OCI-LY7 (cell line): ENCODE results near the gene B3GNT9. TPM values are rescaled to one million over a fixed set of nuclear protein-coding genes. Genes with fewer than 3 reads are reported as not detected.
A peak's percentile ranks its signal among the peaks of the same experiment; 100 is the strongest.

Experiments used
- BruUV-seq: library from RNA; stranded (reverse); fragments of 400-500 nt; replicated peaks from 2 replicates; lab custom pipeline; 2021; lab: Mats Ljungman, UMichigan
- CTCF ChIA-PET: fragments of 300-600 bp; sonication (Branson Sonifier 250); formaldehyde crosslinking; loops from one replicate; lab custom pipeline; 2022; ENCODE audit warnings: antibody characterized with exemption; ENCODE audit not compliant: unreplicated experiment; lab: Charles Lee
- POLR2A ChIA-PET: fragments of 300-600 bp; sonication (Branson Sonifier 250); formaldehyde crosslinking; loops from one replicate; lab custom pipeline; 2022; ENCODE audit warnings: antibody characterized with exemption; lab: Charles Lee
- DNase-seq: peaks from one replicate; pipeline ENCODE4 v3.0.0-alpha.2; 2015; ENCODE audit warnings: low spot score
- H2AFZ ChIP-seq: fragments of 200-600 bp; sonication (generic), shearing (Covaris generic); 2 replicates; pipeline ENCODE4 v1.6.1; 2014; ENCODE audit warnings: mild to moderate bottlenecking, antibody characterized with exemption, low read length, moderate library complexity
- H3K27ac ChIP-seq: fragments of 200-600 bp; sonication (generic); 2 replicates; pipeline ENCODE4 v1.5.1; 2014; ENCODE audit warnings: mixed run types, low read depth, mild to moderate bottlenecking, moderate library complexity, low read length, inconsistent platforms; ENCODE audit not compliant: poor library complexity, severe bottlenecking
- H3K36me3 ChIP-seq: fragments of 200-600 bp; sonication (generic); 2 replicates; pipeline ENCODE4 v1.6.1; 2014; ENCODE audit warnings: mild to moderate bottlenecking, antibody characterized with exemption, low read length, moderate library complexity, mixed read lengths; ENCODE audit not compliant: insufficient read depth
- H3K4me1 ChIP-seq: fragments of 200-600 bp; sonication (generic); 2 replicates; pipeline ENCODE4 v1.5.1; 2014; ENCODE audit warnings: mild to moderate bottlenecking, low read length; ENCODE audit not compliant: insufficient read depth, poor library complexity, severe bottlenecking
- H3K4me2 ChIP-seq: fragments of 200-600 bp; sonication (generic); 2 replicates; pipeline ENCODE4 v1.6.1; 2014; ENCODE audit warnings: mild to moderate bottlenecking, low read length
- H3K4me3 ChIP-seq: fragments of 200-600 bp; sonication (generic); 2 replicates; pipeline ENCODE4 v1.5.1; 2014; ENCODE audit warnings: mild to moderate bottlenecking, low read depth, low read length; ENCODE audit not compliant: poor library complexity, severe bottlenecking
- H3K79me2 ChIP-seq: fragments of 200-600 bp; sonication (generic); 2 replicates; pipeline ENCODE4 v1.6.1; 2016; ENCODE audit warnings: low read depth, mild to moderate bottlenecking, low read length, moderate library complexity, mixed read lengths; ENCODE audit not compliant: insufficient read depth
- H3K9me2 ChIP-seq: fragments of 200-600 bp; sonication (generic); 2 replicates; pipeline ENCODE4 v1.6.1; 2016; ENCODE audit warnings: mild to moderate bottlenecking, low read length, mixed read lengths; ENCODE audit not compliant: insufficient read depth
- H3K9me3 ChIP-seq: fragments of 200-600 bp; sonication (generic); 2 replicates; pipeline ENCODE4 v1.6.1; 2014; ENCODE audit warnings: mild to moderate bottlenecking, mixed run types, low read length, mixed read lengths
- H4K20me1 ChIP-seq: fragments of 200-600 bp; sonication (generic); 2 replicates; pipeline ENCODE4 v1.6.1; 2014; ENCODE audit warnings: mild to moderate bottlenecking, antibody characterized with exemption, low read length, moderate library complexity, mixed read lengths; ENCODE audit not compliant: insufficient read depth
- EZH2phosphoT487 ChIP-seq: fragments of 200-600 bp; sonication (generic); IDR thresholded peaks from 2 replicates; pipeline ENCODE4 v1.6.1; 2018; ENCODE audit warnings: low read depth, borderline replicate concordance, mild to moderate bottlenecking, mixed run types, antibody characterized with exemption, low read length, moderate library complexity, mixed read lengths
- intact Hi-C: fragments of 100-400 bp; cut with micrococcal nuclease; formaldehyde crosslinking; loops from one replicate; pipeline ENCODE4 v1.10.0; 2022; ENCODE audit not compliant: unreplicated experiment
- total RNA-seq, 2 experiments: library from RNA; depleted of rRNA in 1 of 2; stranded (reverse); fragments of >200 nt in 1 of 2; shearing (Covaris generic) in 1 of 2; gene quantifications; 2 replicates each; pipeline ENCODE4 v1.2.3, GENCODE V29; 2014 to 2022
- TF ChIP-seq, protein P1 (sequence below): fragments of 200-600 bp; sonication (generic); conservative IDR thresholded peaks from 2 replicates; pipeline ENCODE4 v1.5.1; 2014; ENCODE audit warnings: mild to moderate bottlenecking, antibody characterized with exemption, low read length, moderate library complexity, mixed read lengths

Gene B3GNT9
- total RNA-seq, 2 experiments from 2014 or later, result 1.1 to 2.7 TPM

DNA sequence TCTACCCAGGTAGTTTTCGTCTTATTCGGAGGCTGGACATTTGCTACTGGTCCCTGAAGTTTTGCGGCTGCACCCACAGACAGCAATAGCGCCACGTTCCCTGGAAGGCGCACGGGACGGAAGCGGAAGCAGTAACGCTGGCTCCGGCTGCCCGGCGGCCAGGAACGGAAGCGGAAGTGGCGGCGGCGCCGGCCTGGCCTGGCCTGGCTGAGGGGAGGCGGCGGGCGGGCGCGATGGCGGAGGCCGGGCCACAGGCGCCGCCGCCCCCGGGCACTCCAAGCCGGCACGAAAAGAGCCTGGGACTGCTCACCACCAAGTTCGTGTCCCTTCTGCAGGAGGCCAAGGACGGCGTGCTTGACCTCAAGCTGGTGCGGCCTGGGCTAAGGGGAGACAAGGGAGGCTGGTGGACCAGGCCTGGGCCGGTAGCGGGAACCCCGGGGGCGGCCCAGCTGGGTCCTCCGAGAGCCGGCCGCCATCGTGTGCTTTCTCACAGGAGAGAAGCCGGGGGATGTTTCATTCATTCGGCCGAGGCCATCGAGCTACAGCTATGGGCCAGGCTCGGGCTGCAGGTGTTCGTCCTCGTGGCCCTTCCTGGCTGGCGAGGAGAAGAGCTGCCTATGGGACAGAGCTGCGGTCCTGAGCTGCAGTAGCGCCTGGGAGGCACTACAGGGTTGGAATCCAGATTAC, 41.3 kb upstream of the B3GNT9 start, which contains the start of gene E2F4:
E2F4 (plus strand) TSS at position 161 of the 687 bp plus-strand sequence; CDS start at position 234, 73 bp downstream.
- DNase-seq, result peak; percentile 96
- Histone ChIP-seq H3K27ac (peak within 1 kb of the TSS; percentile 45), H2AFZ (peak within 1 kb of the TSS; percentile 57; the same call in 1 of the 2 replicates), H3K9me3 (no peaks in the 10 kb centered on the region), H4K20me1 (peaks cover 9% of the 10 kb centered on the region; the same call in 1 of the 2 replicates), H3K4me1 (peaks cover 19% of the 10 kb centered on the region), H3K9me2 (no peaks in the 10 kb centered on the region), H3K4me2 (peak within 1 kb of the TSS; percentile 86), H3K4me3 (peak within 1 kb of the TSS; percentile 98), H3K36me3 (peaks cover 50% of the 10 kb centered on the region), H3K79me2 (peaks cover 22% of the 10 kb centered on the region)
- ChIA-PET CTCF (interaction anchor here (0.6 to 1.0 kb wide), 3 partner anchors 35 to 261 kb away, joined by 3 read pairs; partner anchors contain the start of gene TMEM208), POLR2A (interaction anchor here (0.5 to 1.5 kb wide), 4 partner anchors 35 to 73 kb away, joined by 3 to 7 read pairs (median 3); partner anchors contain the start of gene TMEM208)
- no peak for TF ChIP-seq EZH2phosphoT487
- TF ChIP-seq, protein P1, sequence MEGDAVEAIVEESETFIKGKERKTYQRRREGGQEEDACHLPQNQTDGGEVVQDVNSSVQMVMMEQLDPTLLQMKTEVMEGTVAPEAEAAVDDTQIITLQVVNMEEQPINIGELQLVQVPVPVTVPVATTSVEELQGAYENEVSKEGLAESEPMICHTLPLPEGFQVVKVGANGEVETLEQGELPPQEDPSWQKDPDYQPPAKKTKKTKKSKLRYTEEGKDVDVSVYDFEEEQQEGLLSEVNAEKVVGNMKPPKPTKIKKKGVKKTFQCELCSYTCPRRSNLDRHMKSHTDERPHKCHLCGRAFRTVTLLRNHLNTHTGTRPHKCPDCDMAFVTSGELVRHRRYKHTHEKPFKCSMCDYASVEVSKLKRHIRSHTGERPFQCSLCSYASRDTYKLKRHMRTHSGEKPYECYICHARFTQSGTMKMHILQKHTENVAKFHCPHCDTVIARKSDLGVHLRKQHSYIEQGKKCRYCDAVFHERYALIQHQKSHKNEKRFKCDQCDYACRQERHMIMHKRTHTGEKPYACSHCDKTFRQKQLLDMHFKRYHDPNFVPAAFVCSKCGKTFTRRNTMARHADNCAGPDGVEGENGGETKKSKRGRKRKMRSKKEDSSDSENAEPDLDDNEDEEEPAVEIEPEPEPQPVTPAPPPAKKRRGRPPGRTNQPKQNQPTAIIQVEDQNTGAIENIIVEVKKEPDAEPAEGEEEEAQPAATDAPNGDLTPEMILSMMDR, result no peak
- intact Hi-C loops, result loop anchor here (2.0 kb wide), 2 partner anchors 35 to 55 kb away; partner anchors contain the start of genes FHOD1 and TMEM208
- BruUV-seq, result TSS peak; percentile 82

DNA sequence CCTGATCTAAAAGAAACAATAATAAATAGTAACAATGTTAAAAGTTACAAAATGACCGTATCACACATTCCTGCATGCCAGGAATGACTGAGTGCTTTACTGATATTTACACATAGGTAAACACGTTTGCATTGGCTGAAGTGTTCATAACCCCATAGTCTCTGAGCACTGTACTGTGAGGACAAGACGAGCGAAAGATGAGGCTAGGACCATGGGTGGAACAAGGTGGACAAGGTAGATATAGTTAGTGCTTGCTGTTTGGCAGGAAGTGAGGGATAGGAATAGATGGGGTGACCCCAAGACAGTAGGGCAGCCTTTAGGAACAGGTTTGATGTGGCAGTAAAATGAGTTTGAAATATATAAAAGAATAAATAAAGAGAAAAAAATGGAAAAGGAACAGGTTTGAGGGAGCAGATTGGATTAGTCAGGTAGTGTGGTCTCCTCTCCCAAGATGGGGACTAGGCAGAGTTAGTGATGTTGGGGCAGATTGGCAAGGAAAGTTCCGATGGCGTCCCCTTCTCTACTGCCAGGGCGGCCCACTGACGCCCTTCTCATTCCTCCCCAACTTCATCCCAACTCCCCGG, 40.7 kb upstream of the B3GNT9 start:
- BruUV-seq, result no TSS peak
- POLR2A ChIA-PET, result interaction anchor here (1.5 kb wide), 1 partner anchor 53 kb away, joined by 3 read pairs; no protein-coding TSS in a partner anchor

More for the DNA sequence above, 40.7 kb upstream of the B3GNT9 start:
- intact Hi-C loops, result no loop called here
- Histone ChIP-seq H3K36me3 (peaks cover 43% of the 10 kb centered on the region), H4K20me1 (peaks cover 9% of the 10 kb centered on the region; the same call in 1 of the 2 replicates), H2AFZ (peak overlapping the region; percentile 57; the same call in 1 of the 2 replicates), H3K79me2 (peaks cover 22% of the 10 kb centered on the region), H3K4me1 (peaks cover 19% of the 10 kb centered on the region), H3K27ac (no peak overlapping the region), H3K9me3 (no peaks in the 10 kb centered on the region), H3K4me3 (peak overlapping the region; percentile 98), H3K4me2 (peak overlapping the region; percentile 55), H3K9me2 (no peaks in the 10 kb centered on the region)
- CTCF ChIA-PET, result no interaction called here
- TF ChIP-seq, protein P1, result no peak
- no peak for TF ChIP-seq EZH2phosphoT487
- no peak for DNase-seq
